Gastrocnemius medialis (tissue), 4 donors: ENCODE data around the gene CEBPA.

Source experiments
- CTCF ChIP-seq, 5 experiments: fragments of 450-650 bp in 3 of 5; fragments of 200-600 bp in 2 of 5; sonication (generic) in 2 of 5; IDR thresholded peaks in 4 of 5; conservative IDR thresholded peaks in 1 of 5; 1 replicate in 4 of 5; 2 replicates in 1 of 5; pipeline ENCODE4 v1.5.1; 2016 to 2019; ENCODE audit warnings: antibody characterized with exemption in 5 of 5, mild to moderate bottlenecking in 3 of 5, moderate library complexity in 3 of 5
- POLR2A ChIP-seq, 2 donors: fragments of 450-650 bp; IDR thresholded peaks; one replicate each; pipeline ENCODE4 v1.6.1; 2017; ENCODE audit warnings: antibody characterized with exemption in 2 of 2, mild to moderate bottlenecking in 2 of 2, moderate library complexity in 2 of 2

DNA sequence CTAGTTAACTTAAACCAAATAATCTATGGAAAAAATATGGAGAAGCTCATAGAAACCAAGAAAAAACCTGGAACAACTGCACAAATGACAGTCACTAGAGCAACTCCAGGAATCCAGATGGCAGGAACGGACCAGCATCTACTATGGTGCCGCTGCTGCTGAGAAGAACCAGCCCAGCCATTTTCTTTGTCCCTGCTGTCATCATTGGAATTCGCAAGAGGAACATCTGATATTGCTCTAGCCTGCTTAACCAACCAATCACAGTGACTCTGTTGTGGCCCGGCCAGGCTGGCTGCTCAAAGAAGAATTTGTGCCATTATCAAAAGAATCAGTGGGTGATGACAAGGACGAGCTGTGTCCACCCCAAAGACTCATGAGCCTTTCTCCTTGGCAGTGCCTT lies 33.1 kb upstream of the CEBPA start:
- TF ChIP-seq CTCF (IDR thresholded peaks at IDR 0.05 in 4 of 5, conservative IDR thresholded peaks at IDR 0.05 in 1 of 5) (no peak), POLR2A (IDR thresholded peaks at IDR 0.05) (no peak)
